HG02798 (cell line): ENCODE results near the gene KIDINS220.

Source experiments
- ATAC-seq: cut with Tn5 transposase; IDR thresholded peaks from one replicate; pipeline ENCODE4 v1.9.1; 2021; ENCODE audit warnings: mild to moderate bottlenecking; ENCODE audit not compliant: unreplicated experiment, poor library complexity

Gene KIDINS220

GRCh38 chr2:8806885-8807704 is 30.3 kb downstream of the KIDINS220 start:
- no peak for ATAC-seq

GRCh38 chr2:8805278-8806210 is 31.9 kb downstream of the KIDINS220 start:
- ATAC-seq = no peak

- peak; percentile 100 for ATAC-seq
Measured at GRCh38 chr2:8803658-8804379, 33.6 kb downstream of the KIDINS220 start.

- no peak for ATAC-seq
Measured at GRCh38 chr2:8802741-8803140, 34.7 kb downstream of the KIDINS220 start.

- no peak for ATAC-seq
Measured at GRCh38 chr2:8800821-8801220, 36.6 kb downstream of the KIDINS220 start.

GRCh38 chr2:8800218-8800617 is 37.2 kb downstream of the KIDINS220 start:
- no peak for ATAC-seq

- ATAC-seq = no peak
Measured at GRCh38 chr2:8799004-8799403, 38.4 kb downstream of the KIDINS220 start.

- no peak for ATAC-seq
Measured at GRCh38 chr2:8798393-8798792, 39.0 kb downstream of the KIDINS220 start.

GRCh38 chr2:8797682-8798081 is 39.7 kb downstream of the KIDINS220 start:
- ATAC-seq = no peak

- peak; percentile 59 for ATAC-seq
Measured at GRCh38 chr2:8796878-8797550, 40.4 kb downstream of the KIDINS220 start.

- ATAC-seq = no peak
Measured at GRCh38 chr2:8796315-8796848, 41.0 kb downstream of the KIDINS220 start.

- ATAC-seq = no peak
Measured at GRCh38 chr2:8794923-8795825, 42.2 kb downstream of the KIDINS220 start.

GRCh38 chr2:8790739-8791162 is 46.7 kb downstream of the KIDINS220 start:
- no peak for ATAC-seq

- ATAC-seq = no peak
Measured at GRCh38 chr2:8786463-8786862, 51.0 kb downstream of the KIDINS220 start.

- no peak for ATAC-seq
Measured at GRCh38 chr2:8779795-8780671, 57.4 kb downstream of the KIDINS220 start.

- ATAC-seq = no peak
Measured at GRCh38 chr2:8774371-8774770, 63.0 kb downstream of the KIDINS220 start.

GRCh38 chr2:8767324-8767723 is 70.1 kb downstream of the KIDINS220 start:
- ATAC-seq = no peak
